GM19455 (cell line): Measurements from ENCODE around the gene GJA3.

Source experiments
- ATAC-seq: cut with Tn5 transposase; IDR thresholded peaks from one replicate; pipeline ENCODE4 v1.9.1; 2021; ENCODE audit not compliant: unreplicated experiment

The GJA3 gene

GRCh38 chr13:20185366-20186056 is 24.7 kb upstream of the GJA3 start:
- no peak for ATAC-seq

GRCh38 chr13:20182231-20182846 is 21.5 kb upstream of the GJA3 start:
- peak; percentile 80 for ATAC-seq

DNA sequence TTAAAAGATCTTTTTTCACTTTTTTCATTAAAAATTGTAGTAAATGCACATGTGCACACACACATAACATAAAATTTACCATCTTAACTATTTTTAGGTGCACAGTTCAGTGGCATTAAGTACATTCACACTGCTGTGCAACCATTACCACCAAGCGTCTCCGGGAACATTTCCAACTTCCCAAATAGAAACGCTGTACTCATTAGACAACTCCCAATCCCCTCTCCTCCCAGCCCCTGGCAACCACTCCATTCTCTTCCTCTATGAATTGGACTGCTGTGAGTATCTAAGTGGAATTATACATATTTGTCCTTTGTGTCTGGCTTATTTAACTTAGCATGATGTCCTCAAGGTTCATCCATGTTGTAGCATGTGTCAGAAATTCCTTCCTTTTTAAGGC is 20.3 kb upstream of the GJA3 start:
- no peak for ATAC-seq

DNA sequence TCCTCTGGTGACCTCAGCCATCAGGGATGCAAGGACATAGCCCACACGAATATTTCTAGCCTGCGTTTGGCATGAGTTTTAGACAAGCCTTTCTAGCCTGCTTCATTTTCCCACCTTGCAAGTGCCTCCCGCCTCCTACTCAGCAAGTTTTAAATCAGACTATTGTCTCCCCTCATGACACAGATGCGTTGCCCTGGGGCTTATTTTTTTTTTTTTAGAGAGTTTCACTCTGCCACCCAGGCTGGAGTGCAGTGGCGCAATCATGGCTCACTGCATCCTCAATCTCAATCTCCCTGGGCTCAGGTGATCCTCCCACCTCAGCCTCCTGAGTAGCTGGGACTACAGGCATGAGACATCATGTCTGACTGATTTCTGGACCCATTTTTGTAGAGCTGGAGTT is 17.3 kb upstream of the GJA3 start:
- ATAC-seq, result no peak

DNA sequence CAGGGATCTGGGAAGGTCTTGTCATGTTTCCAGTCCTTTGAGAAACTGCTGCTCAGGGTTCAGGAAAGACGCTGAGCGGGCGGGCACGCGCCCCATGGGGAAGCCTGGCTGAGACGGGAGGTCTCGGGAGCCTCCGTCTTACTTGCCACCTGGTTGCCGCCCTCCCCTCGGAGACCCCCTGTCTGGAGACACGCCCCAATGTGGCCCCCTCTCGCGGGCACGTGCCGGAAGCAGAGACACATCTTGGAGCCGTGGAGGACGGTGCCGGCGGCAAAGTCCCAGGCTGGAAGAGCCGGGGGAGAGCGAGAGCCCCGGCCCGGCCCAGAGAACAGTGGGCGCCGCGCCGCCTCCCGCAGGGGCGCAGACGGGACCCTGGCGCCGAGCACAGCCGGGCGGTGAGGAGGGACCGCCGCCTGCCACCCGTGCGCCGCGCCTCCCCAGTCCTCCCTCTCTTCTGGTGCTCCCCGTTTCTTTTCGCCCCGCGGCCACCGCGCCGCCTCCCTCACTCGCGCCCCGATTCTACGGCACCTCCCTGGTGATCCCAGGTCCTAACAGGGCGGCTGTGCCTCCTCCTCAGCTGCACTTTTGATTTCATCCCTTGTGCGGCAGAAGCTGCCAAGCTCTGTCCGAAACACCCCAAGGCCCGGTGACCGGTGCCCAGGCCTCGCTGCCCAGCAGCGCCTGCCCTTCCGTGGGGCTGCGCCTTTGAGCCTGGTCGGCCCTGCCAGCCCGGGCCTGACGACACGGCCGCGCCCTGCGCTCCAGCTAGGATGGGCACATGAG is 16.4 kb upstream of the GJA3 start:
- ATAC-seq, result no peak

DNA sequence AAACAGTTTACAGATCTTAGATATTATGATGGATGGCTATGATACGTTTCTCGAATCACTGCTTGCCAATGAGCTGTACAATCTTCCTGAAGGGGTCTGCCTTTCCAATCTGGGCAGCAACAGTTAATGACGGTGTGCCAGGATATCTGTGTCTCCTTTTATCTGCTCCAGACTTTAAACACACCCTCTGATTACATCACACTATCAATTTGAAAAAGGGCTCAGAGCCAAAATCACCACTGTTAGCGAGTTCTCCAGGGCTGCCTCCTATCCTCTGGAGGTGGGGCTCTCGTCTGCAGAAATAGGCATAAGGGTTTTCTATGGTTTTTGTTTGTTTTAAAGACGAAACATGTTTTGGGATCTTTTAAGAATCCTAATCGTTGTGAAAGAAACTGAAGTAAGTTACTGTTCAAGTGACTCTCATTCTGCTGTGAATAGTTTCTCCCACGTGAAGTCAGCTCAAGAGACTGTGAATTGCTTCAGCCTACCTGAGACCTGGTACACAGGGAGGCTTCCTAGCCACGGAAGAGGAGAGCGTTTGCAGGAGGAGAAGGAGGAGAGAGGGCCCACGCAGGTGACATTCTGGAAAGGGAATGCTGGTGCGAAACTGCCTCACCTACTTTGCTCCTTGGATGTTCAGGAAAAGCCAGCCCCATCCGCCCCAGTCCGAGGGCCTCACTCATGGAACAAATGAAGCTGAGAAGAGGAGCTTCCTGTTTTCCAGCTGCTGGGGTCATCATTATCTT is 15.2 kb upstream of the GJA3 start:
- no peak for ATAC-seq

GRCh38 chr13:20175406-20175794 is 14.5 kb upstream of the GJA3 start:
- no peak for ATAC-seq

DNA sequence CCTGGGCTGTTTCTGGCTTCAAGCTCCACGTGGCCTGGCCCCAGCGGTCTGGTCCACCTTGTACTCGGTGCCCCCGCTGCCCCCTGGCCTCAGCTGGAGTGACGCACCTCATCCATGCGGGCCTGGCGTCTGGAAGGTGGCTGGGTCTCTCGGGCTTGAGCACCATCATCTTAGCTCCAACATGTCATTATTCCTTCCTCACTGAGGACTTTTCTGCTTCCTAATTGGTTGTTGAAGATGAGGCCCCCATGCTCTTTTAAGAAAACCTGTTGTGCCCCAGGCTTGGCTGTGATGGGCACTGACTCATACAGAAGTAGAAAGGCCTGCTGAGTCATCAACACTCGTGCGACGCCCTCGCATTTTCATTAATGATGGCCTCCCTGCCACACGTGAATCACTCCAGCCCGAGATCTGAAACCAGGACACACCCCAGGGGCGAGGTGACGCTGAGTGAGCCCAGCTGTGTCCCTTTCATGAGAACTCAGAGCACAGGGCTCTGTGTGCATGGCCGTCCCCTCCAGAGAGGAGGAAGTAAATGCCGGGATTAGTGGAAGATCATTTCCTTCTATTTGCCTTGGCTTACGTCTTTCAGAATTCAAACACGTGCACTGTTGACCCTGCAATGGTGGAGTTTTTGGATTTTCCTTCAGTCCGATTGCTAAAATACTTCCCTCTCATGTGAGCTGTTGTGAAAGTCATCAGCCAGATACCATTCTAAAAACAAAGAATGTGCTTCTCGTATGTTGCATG is 14.0 kb upstream of the GJA3 start:
- ATAC-seq, result peak; percentile 88

DNA sequence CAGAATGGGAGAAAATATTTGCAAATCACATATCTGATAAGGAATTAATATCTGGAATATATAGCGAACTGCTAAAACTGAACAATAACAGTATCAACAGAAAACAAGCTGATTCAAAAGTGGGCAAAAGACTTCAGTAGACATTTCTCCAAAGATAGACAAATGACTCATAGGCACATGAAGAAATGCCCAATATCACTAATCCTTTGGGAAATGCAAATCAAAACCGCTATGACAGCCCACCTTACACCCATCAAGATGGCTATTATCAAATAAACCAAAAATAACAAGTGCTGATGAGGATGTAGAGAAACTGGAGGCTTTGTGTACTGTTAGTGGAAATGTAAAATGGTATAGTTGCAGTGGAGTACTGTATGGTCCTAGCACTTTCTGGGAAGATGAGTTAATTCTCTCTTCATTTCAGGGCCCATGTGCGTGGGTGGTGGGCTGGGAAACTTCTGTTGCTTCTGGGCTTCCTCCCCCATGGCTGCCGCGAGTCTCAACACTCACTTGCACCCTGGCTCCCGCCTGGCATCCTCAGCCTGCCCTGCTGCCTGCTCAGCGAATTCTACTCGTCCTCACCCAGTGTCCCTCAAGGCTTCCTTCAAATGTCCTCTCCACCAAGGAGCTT is 12.4 kb upstream of the GJA3 start:
- no peak for ATAC-seq

- ATAC-seq, result no peak
Observed at GRCh38 chr13:20171364-20171763, 10.5 kb upstream of the GJA3 start.

DNA sequence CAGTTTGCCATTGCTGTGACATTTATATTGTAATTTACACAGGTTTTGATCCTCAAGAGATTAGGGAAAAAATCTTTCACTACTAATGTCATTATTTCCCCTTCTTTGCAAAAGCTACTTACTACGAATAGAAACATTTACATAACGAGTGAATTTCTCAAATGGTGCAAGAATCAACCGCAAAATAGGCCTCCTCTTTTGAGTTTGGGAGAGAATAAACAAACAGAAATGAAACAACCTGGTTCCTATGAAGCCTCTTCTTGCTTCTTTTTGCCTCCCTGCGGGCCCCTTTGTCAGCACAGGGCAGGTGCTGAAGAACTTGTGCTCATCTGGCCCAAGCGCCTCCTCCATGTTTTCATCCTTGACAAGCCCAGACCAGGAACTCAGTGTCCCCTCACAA is 10.1 kb upstream of the GJA3 start:
- ATAC-seq, result no peak

GRCh38 chr13:20168396-20168795 is 7.5 kb upstream of the GJA3 start:
- no peak for ATAC-seq

DNA sequence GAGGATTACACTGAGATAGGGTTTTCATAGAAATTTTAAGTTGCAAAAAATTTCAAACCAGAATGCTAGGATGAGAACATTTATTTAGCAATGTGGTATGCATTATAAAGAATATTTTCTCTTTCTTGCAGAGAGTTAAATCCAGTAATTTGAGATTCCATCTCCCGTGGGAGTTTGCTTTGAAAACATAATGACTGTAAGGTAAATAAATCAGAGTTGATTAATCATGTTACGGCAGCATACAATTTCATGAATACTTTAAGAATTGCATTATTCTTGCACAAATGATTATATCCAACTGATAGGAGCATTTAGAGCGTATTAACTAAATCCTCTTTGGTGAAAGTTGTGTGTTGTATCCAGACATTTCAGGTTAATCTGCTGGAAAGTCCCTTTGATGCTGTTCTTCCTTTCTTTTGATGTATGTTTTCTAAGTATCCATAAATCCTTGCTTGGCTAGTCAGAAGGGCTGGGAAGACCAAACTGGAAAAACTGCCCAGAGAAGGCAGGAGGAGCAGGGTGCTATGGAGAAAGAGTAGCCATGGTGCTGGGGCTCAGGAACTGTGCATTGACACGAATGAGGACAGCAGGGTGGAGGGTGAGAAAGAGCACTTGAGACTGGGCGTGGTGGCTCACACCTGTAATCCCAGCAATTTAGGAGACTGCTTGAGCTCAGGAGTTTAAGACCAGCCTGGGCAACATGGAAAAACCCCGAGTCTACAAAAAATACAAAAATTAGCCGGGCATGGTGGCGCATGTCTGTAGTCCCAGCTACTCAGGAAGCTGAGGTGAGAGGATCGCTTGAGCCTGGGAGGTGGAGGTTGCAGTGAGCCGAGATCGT is 4.8 kb upstream of the GJA3 start:
- ATAC-seq, result no peak

DNA sequence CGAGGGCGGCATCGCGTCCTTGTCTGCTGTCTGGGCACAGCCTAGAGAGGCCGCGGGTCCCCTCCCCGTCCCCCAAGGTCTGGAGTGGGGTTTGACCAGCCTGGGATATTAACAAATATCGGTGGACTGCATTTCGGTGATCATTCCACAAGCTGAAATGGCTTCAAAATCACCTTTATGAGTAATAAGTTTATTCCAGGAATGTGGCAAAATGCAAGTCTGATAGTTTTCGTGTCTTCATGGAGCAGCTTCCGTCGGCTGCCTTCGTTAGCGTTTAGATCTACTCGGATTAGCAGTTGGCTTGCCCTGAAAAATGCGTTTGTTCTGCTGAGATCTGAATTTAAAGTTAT is 1.1 kb upstream of the GJA3 start:
- ATAC-seq, result no peak

DNA sequence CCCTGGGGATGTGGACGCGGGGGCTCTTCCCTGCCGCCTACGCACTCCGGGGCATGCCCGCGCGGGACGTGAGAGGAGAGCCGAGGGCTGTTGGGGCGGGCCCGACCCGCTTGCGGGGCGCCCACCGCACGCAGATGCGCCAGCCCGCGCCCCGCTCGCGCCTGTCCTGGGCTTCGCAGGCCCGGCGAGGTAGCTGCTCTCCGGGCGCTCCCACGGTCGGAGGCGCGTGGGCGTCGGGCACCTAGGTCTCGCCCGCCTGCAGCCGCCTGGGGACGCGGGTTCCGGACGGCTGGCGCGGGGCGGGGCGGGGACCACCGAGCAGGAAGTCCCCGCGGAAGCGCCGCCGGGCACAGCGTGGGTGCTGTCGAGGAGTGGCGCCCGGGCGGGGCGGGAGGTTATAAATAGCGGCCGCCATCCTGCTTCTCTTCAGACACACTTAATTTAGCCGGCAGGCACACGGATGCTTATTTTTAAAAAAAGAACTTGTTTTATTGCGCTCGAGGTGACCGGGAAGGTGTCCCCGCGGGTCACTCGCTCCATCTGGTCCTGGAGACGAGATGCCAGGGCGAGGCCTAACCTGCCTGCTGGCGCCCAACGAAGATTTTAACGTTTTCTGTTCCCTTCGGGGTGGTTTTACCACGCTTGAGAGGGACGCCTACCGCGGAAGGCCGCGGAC is 561 bp upstream of the GJA3 start:
- ATAC-seq, result peak; percentile 45

- ATAC-seq, result no peak
Observed at GRCh38 chr13:20159646-20160305, 1.1 kb downstream of the GJA3 start.

- no peak for ATAC-seq
Observed at GRCh38 chr13:20157151-20157796, 3.6 kb downstream of the GJA3 start.

DNA sequence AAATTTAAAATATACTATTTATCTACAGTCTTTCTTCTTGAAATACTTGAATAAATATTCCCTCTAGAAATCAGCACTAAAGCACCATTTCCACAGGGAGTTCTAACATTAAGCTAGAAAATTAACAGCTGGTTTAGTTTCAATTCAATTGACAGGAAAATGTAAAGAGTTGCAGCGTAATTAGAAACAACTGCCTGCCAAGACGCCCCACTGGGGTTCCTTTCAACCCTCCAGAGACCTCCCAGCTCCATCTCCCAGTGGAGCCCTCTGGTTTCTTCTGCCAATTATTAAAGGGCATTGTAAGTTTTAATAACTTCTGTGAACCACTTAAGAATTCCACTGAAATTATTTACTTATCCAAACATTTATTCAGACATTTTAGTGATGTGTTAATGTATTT is 4.2 kb downstream of the GJA3 start:
- ATAC-seq, result no peak
